Airway epithelial cell (primary cell): ENCODE data around the gene MAGI1. TPM values are rescaled to one million over a fixed set of nuclear protein-coding genes. Genes with fewer than 3 reads are reported as not detected.

ENCODE experiments used
- total RNA-seq: library from RNA; depleted of rRNA; stranded (reverse); fragments of >200 nt; gene quantifications from 2 replicates; pipeline ENCODE4 v1.2.3, GENCODE V29; 2015

MAGI1 gene
- 4.3 and 6.4 TPM in 2 replicates for total RNA-seq

DNA sequence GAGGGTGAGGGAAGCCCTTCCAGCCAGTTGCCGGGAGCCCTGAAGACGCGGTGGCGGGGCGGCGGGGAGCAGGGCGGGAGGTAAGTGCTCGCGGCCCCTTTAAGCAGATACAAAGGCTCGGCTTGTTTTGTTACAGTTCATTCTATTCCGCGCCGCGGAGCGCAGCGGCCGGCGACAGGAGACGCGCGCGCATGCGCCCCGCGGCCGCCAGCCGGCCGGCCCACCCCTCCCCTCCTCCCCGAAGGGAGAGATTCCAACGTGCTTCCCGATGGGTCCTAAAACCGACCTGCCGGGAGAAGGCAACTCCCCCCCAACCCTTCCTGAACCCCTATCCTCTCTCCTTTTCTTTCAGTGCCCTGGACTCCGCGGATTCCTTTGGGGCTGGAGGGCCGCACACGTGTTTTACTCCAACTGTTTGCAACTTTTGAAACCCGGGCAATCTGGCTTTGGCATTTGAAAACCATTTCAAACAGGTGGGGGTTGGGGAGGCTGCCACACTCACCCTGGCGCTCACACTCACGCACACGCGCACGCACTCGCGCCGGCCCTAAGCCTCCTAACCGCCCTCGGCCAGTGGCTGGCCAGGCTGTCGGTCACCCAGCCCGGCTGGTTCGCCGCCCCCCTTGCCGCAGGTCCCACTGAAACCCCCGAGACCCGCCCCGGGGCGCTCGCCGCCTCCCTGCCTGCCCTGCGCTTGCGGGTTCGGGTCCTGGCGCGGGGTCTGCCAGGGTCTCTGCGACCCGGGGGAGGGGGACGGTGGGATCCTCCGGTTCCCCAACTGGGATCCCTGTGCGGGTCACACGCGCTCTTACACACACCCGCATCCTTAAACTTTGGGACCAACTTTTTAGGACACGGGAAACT, at the start of gene MAGI1:
Gene MAGI1, minus strand, starts transcription at position 193 of the 864 bp plus-strand sequence. CDS start 610 bp downstream, outside the sequence.

Other genes starting within 250 kb of the MAGI1 start
- gene SLC25A26, start 182.1 kb upstream of the MAGI1 start, total RNA-seq: 20.6 and 35.3 TPM in 2 replicates